HL-60 (cell line): ENCODE results near the gene RIPK3.

Source experiments
- DNase-seq, 2 experiments: peaks; one replicate each; pipeline ENCODE4 v3.0.0-alpha.2; 2010 to 2020; ENCODE audit warnings: low read depth in 1 of 2, low spot score in 1 of 2
- H3K27ac ChIP-seq: fragments of 250-450 bp; sonication (Bioruptor Pico); replicated peaks from 2 replicates; pipeline ENCODE4 v1.5.1; 2020; ENCODE audit warnings: mild to moderate bottlenecking, moderate library complexity
- H3K27me3 ChIP-seq: fragments of 250-450 bp; sonication (Bioruptor Pico); 2 replicates; pipeline ENCODE4 v1.5.1; 2021; ENCODE audit warnings: mild to moderate bottlenecking, moderate library complexity; ENCODE audit not compliant: insufficient read depth, poor library complexity, severe bottlenecking
- H3K4me3 ChIP-seq: replicated peaks from 2 replicates; pipeline ENCODE4 v1.5.1; 2011; ENCODE audit warnings: mild to moderate bottlenecking, control low read depth, low read length; ENCODE audit not compliant: insufficient read depth
- GABPA ChIP-seq: IDR thresholded peaks from 2 replicates; pipeline ENCODE4 v1.6.1; 2012; ENCODE audit warnings: low read depth
- POLR2AphosphoS5 ChIP-seq: IDR thresholded peaks from 2 replicates; pipeline ENCODE4 v1.6.1; 2012; ENCODE audit warnings: low read depth
- REST ChIP-seq: IDR thresholded peaks from 2 replicates; pipeline ENCODE4 v1.6.1; 2012; ENCODE audit warnings: low read depth; ENCODE audit not compliant: insufficient replicate concordance
- SPI1 ChIP-seq: IDR thresholded peaks from 2 replicates; pipeline ENCODE4 v1.6.1; 2012; ENCODE audit warnings: low read depth, mild to moderate bottlenecking, borderline replicate concordance
- TF ChIP-seq, protein P1 (sequence below): IDR thresholded peaks from one replicate; pipeline ENCODE4 v1.5.1; 2011; ENCODE audit warnings: low read length, control low read depth, inconsistent platforms; ENCODE audit not compliant: insufficient read depth

Gene RIPK3

GRCh38 chr14:24368212-24368561 lies 28.4 kb upstream of the RIPK3 start:
- Histone ChIP-seq H3K27ac (no peak overlapping the region), H3K27me3 (peaks cover 34% of the 10 kb centered on the region), H3K4me3 (no peak overlapping the region)
- TF ChIP-seq, protein P1, sequence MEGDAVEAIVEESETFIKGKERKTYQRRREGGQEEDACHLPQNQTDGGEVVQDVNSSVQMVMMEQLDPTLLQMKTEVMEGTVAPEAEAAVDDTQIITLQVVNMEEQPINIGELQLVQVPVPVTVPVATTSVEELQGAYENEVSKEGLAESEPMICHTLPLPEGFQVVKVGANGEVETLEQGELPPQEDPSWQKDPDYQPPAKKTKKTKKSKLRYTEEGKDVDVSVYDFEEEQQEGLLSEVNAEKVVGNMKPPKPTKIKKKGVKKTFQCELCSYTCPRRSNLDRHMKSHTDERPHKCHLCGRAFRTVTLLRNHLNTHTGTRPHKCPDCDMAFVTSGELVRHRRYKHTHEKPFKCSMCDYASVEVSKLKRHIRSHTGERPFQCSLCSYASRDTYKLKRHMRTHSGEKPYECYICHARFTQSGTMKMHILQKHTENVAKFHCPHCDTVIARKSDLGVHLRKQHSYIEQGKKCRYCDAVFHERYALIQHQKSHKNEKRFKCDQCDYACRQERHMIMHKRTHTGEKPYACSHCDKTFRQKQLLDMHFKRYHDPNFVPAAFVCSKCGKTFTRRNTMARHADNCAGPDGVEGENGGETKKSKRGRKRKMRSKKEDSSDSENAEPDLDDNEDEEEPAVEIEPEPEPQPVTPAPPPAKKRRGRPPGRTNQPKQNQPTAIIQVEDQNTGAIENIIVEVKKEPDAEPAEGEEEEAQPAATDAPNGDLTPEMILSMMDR, result no peak
- TF ChIP-seq SPI1, result no peak
- TF ChIP-seq REST, result no peak
- no peak for TF ChIP-seq GABPA
- TF ChIP-seq POLR2AphosphoS5, result no peak
- no peak for DNase-seq

GRCh38 chr14:24367514-24368211 lies 27.9 kb upstream of the RIPK3 start, which contains the start of gene NFATC4:
TSS of gene NFATC4 (plus strand) at chr14:24368184. CDS start at chr14:24368341, 157 bp downstream.
- peaks cover 34% of the 10 kb centered on the region for H3K27me3 ChIP-seq
- H3K4me3 ChIP-seq, result no peak within 1 kb of the TSS
- no peak for TF ChIP-seq POLR2AphosphoS5
- no peak for TF ChIP-seq SPI1
- TF ChIP-seq, protein P1, result no peak
- no peak for TF ChIP-seq GABPA
- no peak for TF ChIP-seq REST
- no peak within 1 kb of the TSS for H3K27ac ChIP-seq
- DNase-seq, result no peak

DNA sequence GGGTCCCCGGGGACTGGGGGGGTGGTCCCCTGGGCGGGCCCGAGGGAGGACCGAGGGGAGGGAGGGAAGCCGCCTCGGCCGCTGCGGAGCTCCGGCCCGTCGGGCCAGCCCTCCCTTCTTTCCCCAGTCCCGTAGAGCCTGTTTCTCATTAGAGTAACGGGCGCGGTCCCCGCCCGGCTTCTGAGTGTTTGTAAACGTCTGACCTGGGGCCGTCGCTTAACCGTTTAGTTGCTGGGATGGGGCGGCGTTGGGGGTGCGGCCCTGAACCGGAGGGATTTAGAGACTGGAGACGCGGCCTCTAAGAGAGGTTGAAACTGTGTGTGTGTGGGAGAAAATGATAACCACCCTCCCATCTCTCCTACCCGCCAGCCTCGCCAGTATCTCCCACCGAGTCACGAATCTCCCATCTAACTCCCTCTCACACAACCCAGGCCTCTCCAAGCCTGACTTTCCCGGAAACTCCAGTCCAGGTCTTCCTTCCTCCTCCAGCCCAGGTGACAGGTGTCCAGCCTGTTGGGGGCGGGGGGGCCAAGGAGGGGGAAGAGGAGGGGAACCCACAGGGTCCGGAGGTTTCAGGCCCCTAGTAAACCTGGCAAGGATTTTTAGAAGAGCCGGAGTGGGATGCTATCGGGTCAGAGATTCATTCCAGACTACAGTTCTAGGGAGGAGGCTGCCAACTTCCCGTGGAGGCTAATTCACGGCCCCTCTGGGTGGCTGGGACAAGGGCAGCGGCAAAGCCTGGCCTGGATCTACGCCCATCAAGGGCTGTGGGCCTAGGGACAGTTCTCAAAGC lies 27.1 kb upstream of the RIPK3 start:
- TF ChIP-seq SPI1 (no peak), REST (no peak), GABPA (no peak), POLR2AphosphoS5 (no peak)
- TF ChIP-seq, protein P1, result no peak

More for the DNA sequence above, 27.1 kb upstream of the RIPK3 start:
- Histone ChIP-seq H3K27ac (no peak overlapping the region), H3K27me3 (peaks cover 34% of the 10 kb centered on the region), H3K4me3 (no peak overlapping the region)
- no peak for DNase-seq
